H1 (cell line): ENCODE measurements around the gene BEST2. TPM values are rescaled to one million over a fixed set of nuclear protein-coding genes. Genes with fewer than 3 reads are reported as not detected.

Experiments used
- CTCF ChIA-PET: fragments of 300-600 bp; sonication (Branson Sonifier 250); formaldehyde crosslinking; loops from one replicate; lab custom pipeline; 2021; ENCODE audit not compliant: partially characterized antibody; lab: Charles Lee
- POLR2A ChIA-PET: fragments of 300-600 bp; sonication (Branson Sonifier 250); formaldehyde crosslinking; loops from one replicate; lab custom pipeline; 2021; ENCODE audit warnings: inconsistent platforms; ENCODE audit not compliant: partially characterized antibody; lab: Charles Lee
- DNase-seq, 2 experiments: peaks; one replicate each; pipeline versions ENCODE4 v3.0.0 to v3.0.0-alpha.2; 2010 to 2022; ENCODE audit warnings: low spot score in 2 of 2, low read depth in 1 of 2, mixed read lengths in 1 of 2
- FAIRE-seq: peaks from 2 replicates; lab custom pipeline; 2011; peaks lifted over from hg19 to GRCh38; lab: Jason Lieb, UNC
- H2AFZ ChIP-seq: 2 replicates; pipeline ENCODE4 v1.8.1; 2012; ENCODE audit warnings: low read length, inconsistent platforms
- H2AK5ac ChIP-seq: 2 replicates; pipeline ENCODE4 v1.6.1; 2013; ENCODE audit warnings: low read depth, low read length
- H2BK120ac ChIP-seq: replicated peaks from 2 replicates; pipeline ENCODE3; 2013; ENCODE audit warnings: low read depth, low read length, inconsistent platforms
- H2BK12ac ChIP-seq: 2 replicates; pipeline ENCODE4 v1.6.1; 2013; ENCODE audit warnings: low read depth, low read length
- H2BK15ac ChIP-seq: 2 replicates; pipeline ENCODE4 v1.6.1; 2013; ENCODE audit warnings: low read length
- H2BK20ac ChIP-seq: 2 replicates; pipeline ENCODE4 v1.6.1; 2013; ENCODE audit warnings: low read length
- H2BK5ac ChIP-seq: 2 replicates; pipeline ENCODE4 v1.6.1; 2013; ENCODE audit warnings: low read depth, low read length
- H3K14ac ChIP-seq: 2 replicates; pipeline ENCODE4 v1.6.1; 2013; ENCODE audit warnings: inconsistent platforms; ENCODE audit not compliant: insufficient read length
- H3K18ac ChIP-seq: 2 replicates; pipeline ENCODE4 v1.6.1; 2013; ENCODE audit warnings: low read length; ENCODE audit errors: extremely low read depth
- H3K23ac ChIP-seq: 2 replicates; pipeline ENCODE4 v1.6.1; 2013; ENCODE audit warnings: inconsistent platforms; ENCODE audit not compliant: insufficient read length
- H3K23me2 ChIP-seq: 2 replicates; pipeline ENCODE4 v1.6.1; 2013; ENCODE audit warnings: low read depth, low read length
- H3K27ac ChIP-seq: 2 replicates; pipeline ENCODE4 v1.6.1; 2011; ENCODE audit warnings: low read depth, low read length, inconsistent platforms
- H3K27me3 ChIP-seq, 4 experiments: replicated peaks in 1 of 4; 1 replicate in 1 of 4; 2 replicates in 3 of 4; pipeline versions ENCODE4 v1.6.1 to v1.8.1; 2011 to 2013; ENCODE audit warnings: low read length in 3 of 4, mild to moderate bottlenecking in 3 of 4, inconsistent platforms in 2 of 4, mixed read lengths in 2 of 4, moderate library complexity in 1 of 4; ENCODE audit not compliant: control insufficient read depth in 3 of 4, insufficient read depth in 3 of 4; ENCODE audit errors: extremely low read depth in 1 of 4
- H3K36me3 ChIP-seq, 4 experiments: 2 replicates each; pipeline versions ENCODE4 v1.6.1 to v1.8.1; 2011 to 2013; ENCODE audit warnings: mild to moderate bottlenecking in 4 of 4, low read length in 3 of 4, moderate library complexity in 2 of 4, control low read depth in 1 of 4, inconsistent platforms in 1 of 4; ENCODE audit not compliant: insufficient read depth in 4 of 4, control insufficient read depth in 2 of 4
- H3K4ac ChIP-seq: replicated peaks from 2 replicates; pipeline ENCODE3; 2013; ENCODE audit warnings: low read length, low read depth, mixed read lengths, inconsistent platforms; ENCODE audit not compliant: insufficient read length
- H3K4me1 ChIP-seq, 4 experiments: replicated peaks in 1 of 4; 1 replicate in 1 of 4; 2 replicates in 3 of 4; pipeline versions ENCODE4 v1.6.1 to v1.8.1; 2011 to 2013; ENCODE audit warnings: low read length in 3 of 4, inconsistent platforms in 2 of 4, mixed read lengths in 1 of 4; ENCODE audit not compliant: insufficient read depth in 4 of 4, control insufficient read depth in 3 of 4
- H3K4me2 ChIP-seq, 2 experiments: 2 replicates each; pipeline versions ENCODE4 v1.6.1 to v1.8.1; 2011 to 2013; ENCODE audit warnings: low read depth in 2 of 2, low read length in 2 of 2, control low read depth in 1 of 2, inconsistent platforms in 1 of 2, mild to moderate bottlenecking in 1 of 2; ENCODE audit not compliant: insufficient read depth in 1 of 2
- H3K4me3 ChIP-seq, 4 experiments: fragments of 200-600, 300-600 bp in 1 of 4; sonication (generic), shearing (Covaris generic), sonication (Bioruptor Twin) in 1 of 4; 2 replicates each; pipeline versions ENCODE4 v1.5.1 to v1.8.1; 2011 to 2016; ENCODE audit warnings: low read length in 4 of 4, low read depth in 3 of 4, control low read depth in 2 of 4, inconsistent platforms in 2 of 4, mild to moderate bottlenecking in 2 of 4, mixed read lengths in 1 of 4, moderate library complexity in 1 of 4; ENCODE audit not compliant: insufficient read depth in 2 of 4; ENCODE audit errors: extremely low read depth in 1 of 4
- H3K56ac ChIP-seq: replicated peaks from 2 replicates; pipeline ENCODE3; 2013; ENCODE audit warnings: low read depth, mild to moderate bottlenecking, mixed read lengths, low read length, inconsistent platforms; ENCODE audit not compliant: insufficient read length
- H3K79me1 ChIP-seq: 2 replicates; pipeline ENCODE4 v1.6.1; 2013; ENCODE audit warnings: low read depth, low read length, control low read depth
- H3K79me2 ChIP-seq, 2 experiments: 2 replicates each; pipeline versions ENCODE4 v1.6.1 to v1.8.1; 2012 to 2013; ENCODE audit warnings: low read length in 2 of 2, mild to moderate bottlenecking in 2 of 2, inconsistent platforms in 1 of 2; ENCODE audit not compliant: insufficient read depth in 2 of 2, control insufficient read depth in 1 of 2
- H3K9ac ChIP-seq, 4 experiments: replicated peaks in 1 of 4; 1 replicate in 1 of 4; 2 replicates in 3 of 4; pipeline versions ENCODE4 v1.6.1 to v1.8.1; 2011 to 2013; ENCODE audit warnings: low read depth in 3 of 4, low read length in 3 of 4, control low read depth in 2 of 4, mild to moderate bottlenecking in 2 of 4, moderate library complexity in 2 of 4, inconsistent platforms in 1 of 4; ENCODE audit errors: extremely low read depth in 1 of 4
- H3K9me3 ChIP-seq, 2 experiments: 2 replicates each; pipeline versions ENCODE4 v1.6.1 to v1.8.1; 2012 to 2013; ENCODE audit warnings: mild to moderate bottlenecking in 2 of 2, moderate library complexity in 2 of 2, control low read depth in 1 of 2, inconsistent platforms in 1 of 2, low read depth in 1 of 2, low read length in 1 of 2, mixed read lengths in 1 of 2; ENCODE audit not compliant: insufficient read depth in 2 of 2
- H4K20me1 ChIP-seq, 2 experiments: replicated peaks in 1 of 2; 2 replicates each; pipeline versions ENCODE3 to v1.8.1; 2011 to 2013; ENCODE audit warnings: inconsistent platforms in 2 of 2, low read length in 2 of 2, mild to moderate bottlenecking in 1 of 2; ENCODE audit not compliant: insufficient read depth in 2 of 2, control insufficient read depth in 1 of 2
- H4K5ac ChIP-seq: 2 replicates; pipeline ENCODE4 v1.6.1; 2013; ENCODE audit warnings: low read length, low read depth, mixed read lengths, inconsistent platforms; ENCODE audit not compliant: insufficient read length
- H4K8ac ChIP-seq: 2 replicates; pipeline ENCODE4 v1.8.0; 2013; ENCODE audit warnings: mild to moderate bottlenecking, moderate library complexity, low read length, inconsistent platforms; ENCODE audit not compliant: insufficient read depth; ENCODE audit errors: extremely low read depth
- H4K91ac ChIP-seq: replicated peaks from 2 replicates; pipeline ENCODE3; 2013; ENCODE audit warnings: low read length, mixed read lengths, inconsistent platforms; ENCODE audit not compliant: insufficient read length
- JUND ChIP-seq: IDR thresholded peaks from 2 replicates; pipeline ENCODE4 v1.6.1; 2011; ENCODE audit warnings: mild to moderate bottlenecking, improper control_type of control experiment, low read length
- WGBS, 2 experiments: shearing (Covaris generic) in 1 of 2; methylation state at CpG; one replicate each; pipeline versions ENCODE4 v1.1.6 to v1.1.7; 2013 to 2015; ENCODE audit warnings: low lambda C conversion rate in 2 of 2, mixed read lengths in 2 of 2, inconsistent platforms in 1 of 2, low coverage in 1 of 2, missing lambda C conversion rate in 1 of 2; ENCODE audit not compliant: insufficient replicate concordance in 2 of 2, insufficient coverage in 1 of 2, insufficient read length in 1 of 2; ENCODE audit errors: extremely low coverage in 1 of 2, missing lambda C conversion rate in 1 of 2; 5-methylcytosine and 5-hydroxymethylcytosine counted together
- polyA plus RNA-seq, 7 experiments: library from polyadenylated mRNA; depleted of rRNA in 3 of 7; stranded (reverse) in 5 of 7; unstranded in 2 of 7; fragments of >200 nt in 5 of 7; fragments of 200-250 nt in 2 of 7; gene quantifications; 1 replicate in 5 of 7; 2 replicates in 1 of 7; 4 replicates in 1 of 7; pipeline versions ENCODE4 v1.2.1 to v1.2.3, GENCODE V29; 2011 to 2013; ENCODE audit warnings: missing spikeins in 2 of 7, mixed read lengths in 2 of 7
- total RNA-seq: library from RNA; stranded (reverse); fragmentation: NEBNext Ultra II Directional; extraction: Animal tissue kit (Norgen Biotek cat#: 25700); gene quantifications from 2 replicates; pipeline ENCODE4 v1.2.1, GENCODE V29; 2021

Gene BEST2
- total and polyA plus RNA-seq, 2 of the 8 experiments (the other 6 are each of a cell fraction or from before 2014, with no cell fraction given) = 4.6 to 7.3 TPM

DNA sequence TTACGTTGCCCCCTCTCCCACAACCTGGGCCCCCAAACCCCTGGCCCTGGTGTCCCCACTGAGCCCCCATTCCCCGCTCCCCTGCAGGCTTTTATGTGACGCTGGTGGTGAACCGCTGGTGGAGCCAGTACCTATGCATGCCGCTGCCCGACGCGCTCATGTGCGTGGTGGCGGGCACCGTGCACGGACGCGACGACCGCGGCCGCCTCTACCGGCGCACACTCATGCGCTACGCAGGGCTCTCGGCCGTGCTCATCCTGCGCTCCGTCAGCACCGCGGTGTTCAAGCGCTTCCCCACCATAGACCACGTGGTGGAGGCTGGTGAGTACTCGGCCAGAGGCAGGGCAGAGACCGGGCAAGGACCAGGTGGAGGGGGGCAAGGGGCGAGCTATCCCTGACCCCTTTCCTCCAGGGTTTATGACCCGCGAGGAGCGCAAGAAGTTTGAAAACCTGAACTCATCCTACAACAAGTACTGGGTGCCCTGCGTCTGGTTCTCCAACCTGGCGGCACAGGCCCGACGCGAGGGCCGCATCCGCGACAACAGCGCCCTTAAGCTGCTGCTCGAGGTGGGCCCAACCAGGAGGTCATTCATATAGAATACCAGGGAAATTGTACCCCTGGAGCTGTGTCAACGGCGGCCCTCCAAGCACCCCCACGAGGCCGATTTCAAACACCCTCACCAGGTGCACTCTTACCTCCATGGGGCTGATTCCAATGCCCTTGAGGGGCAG, 3.0 kb downstream of the BEST2 start:
- no peaks in the 10 kb centered on the region for H3K79me1 ChIP-seq
- H2BK20ac ChIP-seq = no peak overlapping the region
- no peaks in the 10 kb centered on the region for H4K20me1 ChIP-seq
- H3K14ac ChIP-seq = no peak overlapping the region
- H2BK5ac ChIP-seq = no peak overlapping the region
- no peak overlapping the region for H3K56ac ChIP-seq
- no peak overlapping the region for H4K5ac ChIP-seq
- no peak overlapping the region for H3K23ac ChIP-seq
- DNase-seq = no peak
- no peak overlapping the region for H2BK12ac ChIP-seq
- H3K9me3 ChIP-seq = no peaks in the 10 kb centered on the region
- no peak overlapping the region for H2AFZ ChIP-seq
- no peak overlapping the region for H3K27ac ChIP-seq
- H4K91ac ChIP-seq = no peak overlapping the region
- no peak overlapping the region for H2AK5ac ChIP-seq
- CTCF ChIA-PET = interaction anchor here (0.7 to 17.5 kb wide), 13 partner anchors 10 to 132 kb away, joined by 3 to 288 read pairs (median 4); partner anchors contain the start of genes GET3, JUNB, KLF1 and PRDX2
- H2BK120ac ChIP-seq = no peak overlapping the region
- no peak for FAIRE-seq
- no peaks in the 10 kb centered on the region; a peak in 3 of 7 replicates for H3K27me3 ChIP-seq
- no peak overlapping the region for H2BK15ac ChIP-seq
- no peak overlapping the region for H3K18ac ChIP-seq
- H3K79me2 ChIP-seq = no peaks in the 10 kb centered on the region
- no peak overlapping the region for H3K9ac ChIP-seq
- no peak overlapping the region for H3K4me3 ChIP-seq
- H3K4ac ChIP-seq = no peak overlapping the region
- WGBS, 2 experiments = 91% methylated on average over 45 of the region's 50 CpGs; no CpG with 5 or more reads in 1 of the 2 experiments
- POLR2A ChIA-PET = interaction anchor here (0.9 to 8.1 kb wide), 11 partner anchors 9 to 73 kb away, joined by 3 to 70 read pairs (median 7); partner anchors contain the start of genes DHPS, GET3, TNPO2 and TRIR
- H3K23me2 ChIP-seq = peaks cover 10% of the 10 kb centered on the region
- H4K8ac ChIP-seq = peak overlapping the region; percentile 57; the same call in 1 of the 2 replicates
- no peak overlapping the region for H3K4me2 ChIP-seq
- H3K4me1 ChIP-seq = peaks cover 0 to 11% (median 8%) of the 10 kb centered on the region in 4 experiments; a peak in 6 of 7 replicates
- no peaks in the 10 kb centered on the region; a peak in 1 of 8 replicates for H3K36me3 ChIP-seq
- no peak for TF ChIP-seq JUND
